K562 (cell line): ENCODE results near the gene VGLL4.

Experiments used
- BRF2 ChIP-seq: IDR thresholded peaks from 3 replicates; pipeline ENCODE4 v1.6.1; 2011; ENCODE audit warnings: borderline replicate concordance, mild to moderate bottlenecking; ENCODE audit not compliant: insufficient read length, insufficient read depth
- E2F3 ChIP-seq: fragments of 250-450 bp; sonication (Bioruptor Pico); IDR thresholded peaks from 2 replicates; pipeline ENCODE4 v1.4.0; 2020; ENCODE audit warnings: mild to moderate bottlenecking
- RBBP5 ChIP-seq: fragments of 200-600 bp; sonication (generic); IDR thresholded peaks from 2 replicates; pipeline ENCODE4 v1.6.1; 2012; ENCODE audit warnings: borderline replicate concordance, mild to moderate bottlenecking, low read length, control low read depth, inconsistent platforms; ENCODE audit not compliant: insufficient read depth, poor library complexity, severe bottlenecking
- SIN3A ChIP-seq, 2 experiments: fragments of 150-350 bp in 1 of 2; IDR thresholded peaks; 2 replicates each; pipeline ENCODE4 v1.6.1; 2011 to 2016; ENCODE audit warnings: borderline replicate concordance in 2 of 2, low read depth in 2 of 2, low read length in 2 of 2, mild to moderate bottlenecking in 2 of 2, moderate library complexity in 2 of 2; ENCODE audit not compliant: control insufficient read depth in 1 of 2
- SREBF1 ChIP-seq: fragments of 150-350 bp; IDR thresholded peaks from 2 replicates; pipeline ENCODE4 v1.6.1; 2014; ENCODE audit warnings: antibody characterized with exemption, low read depth, low read length, borderline replicate concordance

- TF ChIP-seq RBBP5 (no peak), BRF2 (no peak), SREBF1 (no peak), E2F3 (CRISPR knock-in tag) (no peak), SIN3A (IDR thresholded peaks at IDR 0.05; ENCODE audit: borderline replicate concordance in 2 of 2, control insufficient read depth in 1 of 2, low read depth in 2 of 2, low read length in 2 of 2) (no peak)
Observed at GRCh38 chr3:11603628-11604027, 40.1 kb downstream of the VGLL4 start.
